Skin of body (tissue), 2 donors: ENCODE data around the gene PSME4. TPM values are rescaled to one million over a fixed set of nuclear protein-coding genes. Genes with fewer than 3 reads are reported as not detected.
A peak's percentile ranks its signal among the peaks of the same experiment; 100 is the strongest.
"Not testable (repeated sequence)": the region's sequence is repeated elsewhere in the genome, so short reads cannot be mapped to it uniquely, and the experiment has no call there.

ENCODE experiments used
- DNase-seq: peaks from one replicate; lab custom pipeline; 2025; lab: John Stamatoyannopoulos, UW
- total RNA-seq: library from RNA; depleted of rRNA; stranded (reverse); fragments of >200 nt; gene quantifications from one replicate; pipeline ENCODE4 v1.2.3, GENCODE V29; 2014

The PSME4 gene
- total RNA-seq, 1 donor from 2014 or later, result 61.0 TPM

DNA sequence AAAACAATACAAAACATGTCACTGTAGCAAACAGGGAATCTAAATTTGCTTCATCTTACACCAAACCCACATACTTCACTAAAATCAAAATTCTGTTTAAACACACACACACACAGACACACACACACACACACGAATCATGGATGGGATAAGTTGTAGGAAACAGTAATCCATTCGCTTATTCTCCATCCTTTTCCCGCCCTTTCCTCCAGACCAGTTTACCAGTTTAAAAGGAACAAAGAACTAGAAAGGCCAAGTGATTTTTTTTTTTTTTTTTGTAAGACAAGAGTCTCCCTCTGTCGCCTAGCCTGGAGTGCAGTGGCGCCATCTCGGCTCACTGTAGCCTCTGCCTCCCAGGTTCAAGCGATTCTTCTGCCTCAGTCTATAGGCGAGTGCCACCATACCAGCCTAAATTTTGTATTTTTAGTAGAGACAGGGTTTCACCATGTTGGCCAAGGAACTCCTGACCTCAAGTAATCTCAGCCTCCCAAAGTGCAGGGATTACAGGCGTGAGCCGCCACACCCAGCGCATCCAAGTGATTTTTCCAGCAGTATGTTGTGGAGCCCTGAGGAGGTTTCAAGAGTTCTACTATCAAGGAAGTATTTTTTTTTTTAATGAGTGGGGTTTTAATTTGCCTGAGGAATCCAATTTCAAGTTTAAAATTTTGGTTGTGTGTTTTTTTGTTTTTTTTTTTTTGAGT lies 5.7 kb downstream of the PSME4 start:
- DNase-seq, result no peak

DNA sequence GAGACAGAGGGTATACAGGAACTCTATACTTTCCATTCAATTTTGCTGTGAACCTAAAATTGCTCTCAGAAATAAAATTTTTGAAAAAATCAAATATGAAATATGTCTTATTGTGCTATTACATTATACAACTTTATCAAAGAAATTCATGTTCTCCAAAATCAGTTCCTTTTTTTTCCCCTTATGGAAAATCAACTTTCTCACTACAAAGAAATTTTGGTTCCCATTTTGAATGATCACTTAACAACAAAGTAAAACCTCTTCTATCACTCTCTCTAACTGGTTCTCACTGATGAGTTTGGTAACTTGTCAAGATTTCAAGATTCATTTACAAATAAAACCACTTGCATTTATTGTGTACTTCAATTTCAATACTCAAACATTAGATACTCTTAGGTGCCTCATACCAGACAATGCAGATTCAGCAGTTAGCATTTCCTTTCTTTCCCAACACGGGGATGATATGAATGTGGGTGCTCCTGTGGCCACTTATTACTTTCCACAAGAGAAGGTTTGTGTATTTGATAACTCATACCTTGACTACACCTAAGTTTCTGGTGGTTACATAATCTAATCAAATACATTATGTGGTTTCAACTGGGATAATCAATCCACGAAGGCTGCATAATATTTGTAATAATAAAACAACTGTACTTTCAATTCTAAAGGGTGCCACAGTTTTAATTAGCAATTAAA lies 6.4 kb downstream of the PSME4 start:
- DNase-seq, result no peak

DNA sequence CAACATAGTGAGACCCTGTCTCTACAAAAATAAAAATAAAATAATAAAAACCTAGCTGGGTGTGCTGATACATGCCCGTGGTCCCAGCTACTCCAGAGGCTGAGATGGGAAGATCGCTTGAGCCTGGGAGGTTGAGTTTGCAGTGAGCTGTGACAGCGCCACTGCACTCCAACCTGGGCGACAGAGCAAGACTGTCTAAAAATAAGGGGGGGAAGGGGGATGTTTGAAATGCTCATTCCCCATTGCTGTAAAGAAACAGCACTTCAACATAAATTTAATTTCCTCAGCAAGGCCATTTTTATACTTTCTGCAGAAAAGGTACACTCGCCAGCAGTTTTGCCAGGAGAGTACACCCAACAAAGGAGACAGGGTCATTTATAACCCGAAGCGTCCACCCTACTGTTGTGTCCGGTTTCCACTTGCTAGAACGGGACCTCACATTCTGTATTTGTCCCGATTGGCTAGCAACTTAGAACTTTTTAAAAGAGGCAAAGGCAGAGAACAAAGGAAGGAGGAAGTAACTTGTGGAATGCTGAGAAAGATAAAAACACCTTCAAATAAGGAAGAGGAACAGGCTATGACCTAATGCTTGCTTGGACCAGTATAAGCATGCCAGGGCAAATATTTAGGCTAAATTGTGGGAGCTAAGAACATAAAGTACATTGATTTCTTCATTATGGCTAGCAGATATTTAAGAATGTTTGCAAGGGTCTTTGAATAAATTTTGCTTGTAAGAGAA lies 9.1 kb downstream of the PSME4 start:
- DNase-seq, result not testable (repeated sequence)

DNA sequence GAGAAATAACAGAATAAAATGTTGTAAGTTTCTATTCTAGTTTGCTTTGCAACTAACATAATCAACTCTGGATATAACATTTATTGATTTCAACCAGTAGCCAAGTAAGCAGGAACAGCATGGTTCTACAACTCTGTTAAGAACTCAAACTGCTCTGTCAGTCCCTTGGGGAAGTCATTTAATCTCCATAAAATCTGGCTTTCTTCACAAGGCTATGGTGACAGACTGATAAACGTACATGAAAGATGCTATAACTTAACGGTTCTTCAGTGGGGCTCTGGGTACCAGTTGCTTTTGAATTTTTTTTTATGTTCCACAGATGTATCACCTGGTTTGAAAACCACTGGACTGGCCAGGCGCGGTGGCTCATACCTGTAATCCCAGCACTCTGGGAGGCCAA lies 10.3 kb downstream of the PSME4 start:
- no peak for DNase-seq

DNA sequence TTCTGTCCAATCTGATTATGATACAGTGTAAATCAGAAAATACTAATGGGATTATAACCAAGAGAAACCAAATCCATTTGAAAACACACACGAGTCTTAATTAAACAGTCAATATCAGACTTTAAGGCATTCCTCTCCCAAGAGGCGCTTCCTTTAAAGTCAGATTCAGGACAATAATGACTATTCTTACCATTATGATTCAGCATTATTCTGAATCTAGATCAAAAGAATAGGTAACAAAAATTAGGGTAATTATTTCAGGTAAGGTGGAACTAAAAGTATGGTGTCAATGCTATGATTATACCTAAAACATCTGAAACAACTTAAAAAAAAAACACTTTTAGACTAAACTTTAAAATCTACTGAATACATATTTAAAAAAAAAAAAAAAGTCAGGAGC lies 12.3 kb downstream of the PSME4 start:
- DNase-seq, result no peak

DNA sequence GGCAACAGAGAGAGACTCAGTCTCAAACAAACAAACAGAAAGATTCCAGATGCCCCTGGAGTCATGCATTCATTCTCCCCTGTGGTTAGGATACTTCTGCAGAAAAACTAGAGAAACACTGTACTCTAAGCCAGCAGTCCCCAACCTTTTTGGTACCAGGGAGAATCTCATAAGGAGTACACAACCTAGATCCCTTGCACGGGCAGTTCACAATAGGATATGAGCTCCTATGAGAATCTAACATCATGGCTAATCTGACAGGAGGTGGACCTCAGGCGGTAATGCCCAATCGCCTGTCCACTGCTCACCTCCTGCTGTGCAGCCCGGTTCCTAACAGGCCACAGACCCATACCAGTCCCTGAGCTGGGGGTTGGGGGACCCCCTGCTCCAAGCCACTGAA lies 18.3 kb downstream of the PSME4 start:
- DNase-seq, result no peak

DNA sequence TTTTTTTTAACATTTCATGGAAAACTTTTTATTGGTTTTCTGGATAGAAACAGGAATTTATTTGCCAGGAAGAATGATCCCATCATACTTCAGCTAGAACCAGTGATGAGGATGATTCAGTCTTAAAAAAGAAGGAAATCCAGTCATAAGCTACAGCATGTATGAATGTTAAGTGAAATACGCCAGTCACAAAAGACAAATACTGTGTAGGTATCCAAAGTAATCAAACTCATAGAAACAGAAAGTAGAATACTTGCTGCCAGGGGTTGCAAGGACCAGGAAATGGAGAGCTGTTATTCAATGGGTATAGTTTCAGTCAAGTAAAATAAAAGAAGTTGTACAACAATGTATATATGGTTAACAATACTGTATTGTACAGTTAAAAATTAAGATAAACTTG lies 21.3 kb downstream of the PSME4 start:
- no peak for DNase-seq

DNA sequence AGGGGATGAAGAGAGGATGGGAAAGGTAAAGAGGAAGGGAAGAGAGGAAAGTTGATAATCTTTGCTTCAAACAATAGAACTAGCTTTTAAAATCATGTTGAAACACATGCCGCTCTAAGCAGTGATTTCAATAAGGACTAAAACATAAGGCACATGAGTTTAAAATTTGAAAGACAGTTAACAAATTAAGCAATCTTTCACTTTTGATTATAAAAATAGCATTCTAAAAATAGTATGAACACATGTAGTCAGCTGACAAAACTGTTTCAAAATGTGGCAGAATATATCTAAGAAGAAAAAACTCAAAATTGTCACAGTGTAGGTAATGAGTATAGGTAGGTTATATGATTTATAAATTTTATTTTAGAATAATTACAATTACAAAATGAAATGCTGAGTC lies 25.3 kb downstream of the PSME4 start:
- DNase-seq, result no peak

DNA sequence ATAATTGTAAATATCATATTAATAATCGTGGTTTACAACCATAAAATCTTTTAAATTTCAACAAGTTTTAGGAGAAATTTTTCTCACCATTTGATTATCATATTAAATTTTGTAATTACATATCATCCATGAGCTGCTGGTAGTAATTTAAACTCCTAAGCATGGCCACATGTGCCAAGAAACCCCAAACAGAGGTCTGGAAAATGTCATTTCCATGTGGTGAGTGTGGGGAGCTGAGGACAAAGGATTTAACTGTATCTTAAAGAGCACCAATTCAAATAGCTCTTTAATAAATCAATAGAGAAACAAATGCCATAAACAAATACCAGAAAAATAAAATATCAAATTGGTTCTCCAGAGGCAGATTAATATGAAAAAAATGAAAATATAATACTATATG lies 26.3 kb downstream of the PSME4 start:
- peak; percentile 1 for DNase-seq

DNA sequence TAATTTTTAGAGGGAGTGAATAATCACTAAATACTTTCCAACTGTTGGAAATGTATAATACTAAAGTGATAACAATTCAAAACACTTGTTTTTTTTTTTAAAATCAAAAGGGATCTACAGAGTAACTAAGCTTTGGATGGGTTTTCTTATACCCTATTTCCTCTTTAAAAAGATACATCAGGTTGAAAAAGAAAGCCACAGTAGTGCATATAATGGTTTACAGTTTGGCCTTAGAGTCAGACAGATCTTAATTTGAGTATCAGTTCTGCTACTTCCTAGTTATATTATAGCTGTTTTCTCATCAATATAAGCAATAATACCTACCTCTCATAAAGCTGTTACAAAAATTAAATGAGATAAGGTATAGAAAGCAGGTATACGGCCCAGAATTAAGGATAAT lies 28.5 kb downstream of the PSME4 start:
- no peak for DNase-seq

DNA sequence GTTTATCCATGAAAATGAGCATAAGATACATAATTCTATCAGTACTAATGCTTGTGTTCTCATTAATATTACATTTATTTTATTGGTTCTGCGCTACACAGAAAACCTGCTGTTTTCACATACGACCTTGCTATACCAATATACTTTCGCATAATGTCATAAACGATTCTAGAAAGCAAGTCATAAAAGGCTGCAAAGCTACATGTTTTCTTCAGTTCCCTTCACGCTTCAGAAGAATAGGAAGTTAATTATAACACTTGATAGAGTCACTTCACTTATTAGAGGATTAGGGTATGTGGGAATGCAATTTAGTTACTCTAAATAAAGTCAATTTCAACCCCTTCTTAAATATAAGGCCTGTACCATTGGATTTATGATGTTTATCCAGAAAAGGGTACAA lies 29.0 kb downstream of the PSME4 start:
- DNase-seq, result no peak

DNA sequence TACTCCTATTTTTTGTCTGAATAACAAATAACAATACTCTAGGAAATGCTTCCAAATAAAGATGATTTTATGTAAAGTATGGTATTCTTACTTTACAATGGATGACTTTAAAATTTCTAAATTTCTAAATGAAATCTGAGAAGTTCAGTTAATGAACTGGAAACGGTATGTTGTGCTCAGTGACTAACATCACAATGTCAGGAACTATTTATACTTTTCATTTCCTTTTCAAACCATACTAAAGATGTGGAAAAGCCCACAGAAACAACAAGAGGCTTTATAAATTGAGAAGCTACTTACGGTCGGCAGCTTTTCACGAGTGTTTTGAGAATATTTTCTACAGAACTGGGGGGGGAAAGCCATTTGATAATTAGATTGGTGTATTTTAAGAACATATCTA lies 31.1 kb downstream of the PSME4 start:
- DNase-seq, result no peak

DNA sequence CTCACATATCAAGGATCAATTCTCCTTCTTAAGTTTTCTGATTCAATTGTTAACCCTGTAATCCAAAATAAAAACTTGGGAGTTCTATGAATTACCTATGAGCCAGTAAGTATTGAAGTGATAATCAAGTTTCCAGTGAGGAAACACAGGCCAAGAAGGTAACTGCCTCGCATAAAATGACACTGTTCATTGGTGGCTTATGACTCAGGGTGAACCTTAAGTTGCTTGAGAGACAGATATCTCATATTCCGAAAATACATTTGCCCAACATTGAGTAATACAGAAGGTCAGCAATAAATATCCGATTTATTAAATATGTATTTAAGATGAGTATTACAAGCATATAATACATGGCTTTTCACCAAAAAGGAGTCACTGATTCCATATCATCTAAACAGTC lies 31.9 kb downstream of the PSME4 start:
- DNase-seq, result no peak

DNA sequence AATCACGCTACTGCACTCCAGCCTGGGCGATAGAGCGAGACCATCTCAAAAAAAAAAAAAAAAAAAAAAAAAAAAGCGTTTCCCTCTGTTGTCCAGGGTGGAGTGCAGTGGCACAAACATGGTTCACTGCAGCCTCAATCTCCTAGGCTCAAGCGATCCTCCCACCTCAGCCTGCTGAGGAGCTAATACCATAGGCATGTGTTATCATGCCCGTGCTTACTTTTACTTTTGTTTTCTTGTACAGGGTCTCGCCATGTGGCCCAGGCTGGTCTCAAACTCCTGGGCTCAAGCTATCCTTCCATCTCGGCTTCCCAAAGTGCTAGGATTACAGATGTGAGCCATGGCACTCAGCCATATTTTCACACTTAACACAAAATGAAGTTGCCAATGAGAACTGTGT lies 37.5 kb downstream of the PSME4 start:
- no peak for DNase-seq

DNA sequence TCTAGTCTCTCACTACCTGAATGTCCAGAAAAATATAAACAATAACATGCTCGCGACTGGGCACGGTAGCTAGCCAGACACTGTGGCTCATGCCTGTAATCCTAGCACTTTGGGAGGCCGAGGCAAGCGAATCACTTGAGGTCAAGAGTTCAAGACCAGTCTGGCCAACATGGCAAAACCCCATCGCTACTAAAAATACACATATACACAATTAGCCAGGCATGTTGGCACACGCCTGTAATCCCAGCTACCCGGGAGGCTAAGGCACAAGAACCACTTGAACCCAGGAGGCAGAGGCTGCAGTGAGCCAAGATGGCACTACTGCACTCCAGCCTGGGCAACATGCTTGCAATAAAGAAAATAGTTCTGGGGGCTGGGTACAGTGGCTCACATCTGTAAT lies 44.5 kb downstream of the PSME4 start:
- DNase-seq, result not testable (repeated sequence)

DNA sequence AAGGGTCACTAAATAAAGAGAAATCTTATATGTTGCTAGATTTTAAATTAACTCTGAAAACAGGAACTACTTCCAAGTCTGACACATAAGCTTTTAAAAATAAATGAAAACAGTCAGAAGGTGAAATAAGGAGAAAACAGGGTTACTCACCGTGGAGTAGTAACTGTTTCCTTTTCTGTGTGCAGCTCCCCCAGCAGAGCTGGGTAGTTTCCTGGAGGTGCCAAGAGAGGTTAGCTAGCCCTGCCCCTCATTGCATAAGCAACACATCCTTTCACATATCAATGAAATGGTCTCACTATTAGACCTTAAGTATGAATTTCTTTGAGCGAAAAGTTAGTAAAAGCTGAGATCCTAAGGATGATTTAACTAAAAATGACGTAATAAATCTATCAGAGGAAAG lies 57.1 kb downstream of the PSME4 start:
- no peak for DNase-seq

DNA sequence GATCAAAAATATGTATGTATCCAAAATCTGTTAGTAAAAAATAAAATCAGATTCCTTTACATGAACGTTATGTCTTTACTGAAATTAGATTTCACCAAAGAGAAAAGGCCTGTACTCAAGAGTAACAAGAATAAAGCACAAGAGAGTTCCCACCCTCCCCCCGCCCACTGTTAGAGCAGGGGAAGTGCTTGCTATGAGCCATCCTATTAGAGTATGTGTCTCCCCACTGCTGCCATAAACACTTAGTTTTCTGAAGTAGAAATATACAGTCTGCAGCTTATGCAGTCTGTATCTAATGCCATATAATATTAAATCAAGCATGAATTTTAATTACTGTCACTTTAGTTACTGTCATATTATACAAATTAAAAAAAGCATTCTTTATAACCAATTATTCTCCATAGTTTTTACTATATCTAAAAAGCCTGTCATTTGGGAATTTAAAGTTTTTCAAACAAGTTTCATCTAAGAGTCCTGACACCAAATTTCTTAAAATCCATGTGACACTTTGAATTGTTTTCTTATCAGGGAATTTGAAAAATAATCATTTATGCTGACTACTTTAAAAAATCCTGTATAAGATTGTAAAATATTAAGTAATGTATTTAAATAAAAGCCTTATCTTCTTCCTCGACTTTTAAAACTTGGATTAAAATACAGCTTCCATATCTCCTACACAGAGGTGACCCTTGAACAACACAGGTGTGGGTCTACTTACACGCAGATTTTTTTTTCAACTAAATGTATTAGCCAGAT lies 59.2 kb downstream of the PSME4 start:
- DNase-seq, result no peak

DNA sequence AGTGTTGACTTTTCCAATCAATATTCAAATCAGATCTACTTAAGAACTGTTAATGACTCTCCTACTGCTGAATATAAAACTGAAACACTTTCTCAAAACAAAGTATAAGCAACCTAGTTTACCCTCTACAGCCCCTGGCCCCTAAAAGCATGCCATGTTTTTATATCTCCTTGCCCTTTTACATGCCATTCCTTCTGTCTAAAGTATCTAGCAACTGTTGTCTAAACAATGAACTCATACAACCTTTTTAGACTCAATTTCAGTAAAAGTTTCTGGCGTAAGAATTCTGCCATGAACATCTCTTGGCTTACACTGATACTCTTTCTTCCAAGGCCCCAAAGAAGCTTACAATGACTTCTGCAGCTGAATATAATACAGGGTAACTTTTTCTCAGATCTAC lies 63.2 kb downstream of the PSME4 start:
- no peak for DNase-seq

DNA sequence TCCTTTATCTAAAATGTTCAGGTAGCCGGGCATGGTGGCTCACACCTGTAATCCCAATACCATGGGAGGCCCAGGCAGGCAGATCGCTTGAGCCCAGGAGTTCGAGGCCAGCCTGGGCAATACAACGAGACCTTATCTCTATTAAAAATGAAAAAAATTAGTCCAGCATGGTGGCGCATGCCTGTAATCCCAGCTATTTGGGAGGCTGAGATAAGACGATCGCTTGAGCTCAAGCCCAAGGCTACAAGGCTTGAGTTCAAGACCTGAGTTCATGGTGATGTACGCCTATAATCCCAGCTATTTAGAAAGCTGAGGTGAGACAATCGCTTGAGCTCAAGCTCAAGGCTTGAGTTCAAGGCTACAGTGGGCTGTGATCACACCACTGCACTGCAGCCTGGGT lies 65.4 kb downstream of the PSME4 start:
- no peak for DNase-seq

DNA sequence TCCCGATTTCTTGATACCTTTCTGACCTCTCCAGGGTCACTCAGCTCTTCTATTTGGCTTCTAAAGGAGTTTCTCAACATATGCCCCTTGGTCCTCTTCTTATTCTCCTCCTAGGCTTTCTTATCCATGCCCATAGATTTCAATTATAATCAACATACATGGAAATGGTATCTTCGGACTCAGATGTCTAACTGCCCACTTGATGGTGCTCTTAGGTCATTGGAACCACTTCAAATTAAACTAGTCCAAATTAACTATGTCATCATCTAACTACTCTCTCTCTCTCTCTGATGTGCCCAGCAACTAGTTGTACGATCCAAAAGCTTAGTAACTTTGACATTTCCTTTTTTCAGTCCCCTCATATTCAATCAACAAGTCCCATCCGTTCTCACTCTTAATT lies 67.8 kb downstream of the PSME4 start:
- no peak for DNase-seq

DNA sequence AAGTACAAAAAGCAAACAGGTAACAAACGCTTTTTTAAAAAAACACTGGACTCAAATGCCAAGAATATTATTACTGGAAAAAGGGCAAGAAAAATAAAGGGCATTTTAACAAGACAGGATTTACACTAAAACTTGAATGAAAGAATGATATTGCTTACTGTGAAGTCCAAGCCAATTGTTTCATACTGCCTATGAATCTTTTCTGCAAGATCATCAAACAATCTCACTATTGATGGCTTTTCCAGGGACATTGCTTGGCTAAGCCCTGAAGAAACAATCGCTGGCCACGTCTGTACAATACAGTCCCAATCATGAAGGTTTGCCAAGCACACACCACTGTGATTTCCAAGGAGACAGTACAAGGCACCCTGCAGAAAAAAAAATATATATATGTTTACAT lies 69.6 kb downstream of the PSME4 start:
- no peak for DNase-seq

DNA sequence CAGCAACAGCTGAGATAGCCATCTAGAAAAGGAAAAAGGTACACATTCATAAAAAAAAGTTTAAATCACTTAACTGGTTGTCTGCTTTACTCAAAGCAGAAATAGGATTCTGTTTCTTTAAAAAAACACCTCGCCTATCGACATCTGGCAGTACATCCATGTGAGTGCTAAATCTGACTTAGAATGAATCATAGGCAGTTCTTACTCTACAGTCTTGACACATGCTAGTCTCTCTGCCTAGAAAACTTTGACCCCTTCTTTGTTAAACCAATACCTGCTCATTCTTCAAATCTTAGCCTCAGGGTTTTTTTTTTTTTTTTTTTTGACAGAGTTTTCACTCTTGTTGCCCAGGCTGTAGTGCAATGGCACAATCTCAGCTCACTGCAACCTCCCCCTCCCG lies 73.9 kb downstream of the PSME4 start:
- no peak for DNase-seq
